Right lung (tissue), 5 donors: Measurements from ENCODE around the gene AKAP17A. TPM values are rescaled to one million over a fixed set of nuclear protein-coding genes. Genes with fewer than 3 reads are reported as not detected.
"Not testable (repeated sequence)": the region's sequence is repeated elsewhere in the genome, so short reads cannot be mapped to it uniquely, and the experiment has no call there.

Experiments used
- DNase-seq, 2 donors: peaks; one replicate each; pipeline ENCODE4 v3.0.0-alpha.2; 2013
- polyA plus RNA-seq, 5 donors: library from polyadenylated mRNA; unstranded; fragments of 120-200 nt; gene quantifications; one replicate each; pipeline versions ENCODE4 v1.2.1 to v1.2.3, GENCODE V29; 2013; ENCODE audit warnings: inconsistent platforms in 1 of 5, low replicate concordance in 1 of 5; ENCODE audit not compliant: insufficient read length in 5 of 5, insufficient read depth in 1 of 5

The AKAP17A gene
- polyA plus RNA-seq, 5 donors: 29.7 to 50.0 (median 41.4) TPM

- no peak for DNase-seq
Observed at GRCh38 chrX:1601051-1601767, 9.8 kb downstream of the AKAP17A start.

- no peak for DNase-seq
Observed at GRCh38 chrX:1601768-1602085, 10.3 kb downstream of the AKAP17A start.

GRCh38 chrX:1602299-1602698 lies 10.9 kb downstream of the AKAP17A start:
- DNase-seq: no peak

GRCh38 chrX:1606496-1606895 lies 15.1 kb downstream of the AKAP17A start:
- no peak for DNase-seq

GRCh38 chrX:1609311-1609710 lies 17.9 kb downstream of the AKAP17A start:
- no peak for DNase-seq

- no peak for DNase-seq
Observed at GRCh38 chrX:1609762-1610161, 18.4 kb downstream of the AKAP17A start.

GRCh38 chrX:1610166-1610565 lies 18.8 kb downstream of the AKAP17A start:
- no peak for DNase-seq

- DNase-seq: no peak
Observed at GRCh38 chrX:1610736-1611135, 19.3 kb downstream of the AKAP17A start.

GRCh38 chrX:1612641-1613286 lies 21.4 kb downstream of the AKAP17A start:
- DNase-seq: no peak

- DNase-seq: no peak
Observed at GRCh38 chrX:1614927-1615326, 23.5 kb downstream of the AKAP17A start, which contains the start of gene ASMT. ASMT (plus strand) TSS chrX:1615059; CDS start chrX:1615200, 141 bp downstream.

GRCh38 chrX:1618689-1619088 lies 27.3 kb downstream of the AKAP17A start:
- no peak for DNase-seq

GRCh38 chrX:1623691-1624090 lies 32.3 kb downstream of the AKAP17A start:
- no peak for DNase-seq

GRCh38 chrX:1624158-1624860 lies 32.9 kb downstream of the AKAP17A start:
- not testable (repeated sequence) for DNase-seq

GRCh38 chrX:1624861-1625215 lies 33.4 kb downstream of the AKAP17A start:
- not testable (repeated sequence) for DNase-seq

GRCh38 chrX:1629244-1629643 lies 37.8 kb downstream of the AKAP17A start:
- no peak for DNase-seq

GRCh38 chrX:1646009-1646408 lies 54.6 kb downstream of the AKAP17A start:
- no peak for DNase-seq

- no peak for DNase-seq
Observed at GRCh38 chrX:1649621-1650020, 58.2 kb downstream of the AKAP17A start.

Other genes starting within 250 kb of the AKAP17A start
- 100 to 1,000 TPM; 359 to 585 (median 401) TPM for gene SLC25A6, start 199.5 kb upstream of the AKAP17A start, polyA plus RNA-seq
- 10 to 100 TPM; 17.2 to 32.1 (median 26.6) TPM for gene ASMTL, start 138.7 kb upstream of the AKAP17A start, polyA plus RNA-seq
- gene P2RY8, start 54.4 kb upstream of the AKAP17A start, polyA plus RNA-seq: under 1 TPM; 0.56 to 0.64 (median 0.60) TPM
- under 1 TPM in 4 of 5 donors, not detected in 1; 0.26 to 0.87 (median 0.57) TPM for gene ASMT, start 23.5 kb downstream of the AKAP17A start, polyA plus RNA-seq